ENCODE data around the gene DPF3. TPM values are rescaled to one million over a fixed set of nuclear protein-coding genes. Genes with fewer than 3 reads are reported as not detected.

DPF3 gene
- total RNA-seq, 1 donor from 2014 or later, result 0.66 TPM

DNA sequence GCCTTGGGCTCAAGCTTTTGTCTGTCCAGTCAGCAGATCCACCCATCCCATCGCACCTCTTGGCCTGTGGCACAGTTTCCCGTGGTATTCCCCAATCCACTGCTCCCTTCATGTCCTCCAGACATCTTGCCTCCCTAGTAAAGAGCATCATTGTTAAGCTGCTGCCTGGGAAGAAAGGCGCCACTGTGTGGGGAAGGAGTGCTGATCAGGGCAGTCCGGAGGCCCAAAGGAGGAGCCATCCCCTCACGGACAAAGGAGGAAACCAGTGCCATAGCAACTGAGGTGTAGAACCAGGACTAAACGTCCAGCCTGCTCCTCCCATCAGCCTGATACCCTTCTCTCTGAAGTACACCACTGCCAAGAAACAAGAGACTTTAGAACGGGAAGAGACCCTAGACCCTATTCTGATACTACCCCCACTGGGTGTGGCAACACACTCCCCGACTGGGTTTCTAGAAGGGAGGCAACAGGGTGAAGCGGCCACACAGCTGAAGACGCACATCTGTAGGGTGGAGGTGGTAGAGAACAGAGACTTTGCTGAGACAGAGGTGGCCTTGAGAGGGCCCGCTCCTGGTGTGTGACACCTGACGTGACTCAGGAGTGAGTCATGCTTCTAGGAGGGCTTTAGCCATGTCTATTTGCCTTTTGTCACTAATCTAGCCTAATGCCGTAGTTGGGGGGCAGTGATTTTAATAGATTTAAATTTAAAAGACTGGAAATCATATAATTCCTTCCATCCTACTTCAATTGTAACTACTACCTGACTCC is 185.0 kb downstream of the DPF3 start:
- no peak overlapping the region for H3K27ac Mint-ChIP-seq
- H3K27me3 Mint-ChIP-seq (ENCODE audit: low read depth), result peaks cover 11% of the 10 kb centered on the region
- no peak overlapping the region for H3K4me3 Mint-ChIP-seq (ENCODE audit: low read depth)
- intact Hi-C loops (cut with micrococcal nuclease), result no loop called here
- peaks cover 10% of the 10 kb centered on the region for H3K4me1 Mint-ChIP-seq (ENCODE audit: low read depth)
- H3K9me3 Mint-ChIP-seq, result no peaks in the 10 kb centered on the region
- no peak for DNase-seq (ENCODE audit: low spot score)
- no peaks in the 10 kb centered on the region for H3K36me3 Mint-ChIP-seq (ENCODE audit: low read depth)

DNA sequence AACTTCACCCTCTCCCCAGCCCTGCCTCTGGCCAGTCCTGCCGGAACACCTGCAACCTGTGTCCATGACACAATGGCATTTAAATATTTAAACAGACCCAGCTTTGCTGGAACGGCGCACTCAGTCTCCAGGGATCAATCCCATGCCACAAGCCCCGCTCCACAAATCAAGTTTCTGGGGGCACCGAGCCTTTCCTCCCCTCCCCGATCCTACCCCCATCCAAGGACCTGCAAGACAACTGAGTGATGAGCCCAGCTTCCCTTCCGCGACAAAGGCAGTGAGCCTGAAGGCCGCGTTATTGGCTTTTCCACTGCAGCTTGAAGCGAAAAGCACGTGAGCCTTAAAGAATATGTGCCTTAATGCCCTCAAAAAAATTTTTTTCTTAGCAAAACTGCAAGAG is 185.7 kb downstream of the DPF3 start:
- intact Hi-C loops (cut with micrococcal nuclease), result no loop called here
- no peak for DNase-seq (ENCODE audit: low spot score)
- H3K4me3 Mint-ChIP-seq (ENCODE audit: low read depth), result no peak overlapping the region
- peaks cover 5% of the 10 kb centered on the region for H3K4me1 Mint-ChIP-seq (ENCODE audit: low read depth)
- H3K9me3 Mint-ChIP-seq, result no peaks in the 10 kb centered on the region
- H3K36me3 Mint-ChIP-seq (ENCODE audit: low read depth), result no peaks in the 10 kb centered on the region
- no peak overlapping the region for H3K27ac Mint-ChIP-seq
- H3K27me3 Mint-ChIP-seq (ENCODE audit: low read depth), result peaks cover 7% of the 10 kb centered on the region

DNA sequence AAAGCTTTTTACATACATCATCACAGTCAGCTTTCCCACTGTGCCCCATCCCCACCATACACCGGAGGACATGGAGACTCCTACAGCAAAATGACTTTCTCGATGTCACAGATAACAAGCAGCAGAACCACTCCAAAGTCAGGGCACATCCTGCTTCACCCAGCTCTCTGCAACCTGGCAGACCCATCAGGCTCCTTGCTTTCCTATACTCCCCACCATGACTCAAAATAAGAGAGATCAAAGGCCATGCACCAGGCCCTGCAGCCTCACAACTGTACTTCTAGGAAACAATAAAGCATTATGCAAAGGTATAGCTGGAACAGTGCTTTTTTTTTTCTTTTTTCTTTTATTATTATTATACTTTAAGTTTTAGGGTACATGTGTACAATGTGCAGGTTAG is 187.4 kb downstream of the DPF3 start:
- DNase-seq (ENCODE audit: low spot score), result no peak
- no peak overlapping the region for H3K4me3 Mint-ChIP-seq (ENCODE audit: low read depth)
- no peaks in the 10 kb centered on the region for H3K36me3 Mint-ChIP-seq (ENCODE audit: low read depth)

DNA sequence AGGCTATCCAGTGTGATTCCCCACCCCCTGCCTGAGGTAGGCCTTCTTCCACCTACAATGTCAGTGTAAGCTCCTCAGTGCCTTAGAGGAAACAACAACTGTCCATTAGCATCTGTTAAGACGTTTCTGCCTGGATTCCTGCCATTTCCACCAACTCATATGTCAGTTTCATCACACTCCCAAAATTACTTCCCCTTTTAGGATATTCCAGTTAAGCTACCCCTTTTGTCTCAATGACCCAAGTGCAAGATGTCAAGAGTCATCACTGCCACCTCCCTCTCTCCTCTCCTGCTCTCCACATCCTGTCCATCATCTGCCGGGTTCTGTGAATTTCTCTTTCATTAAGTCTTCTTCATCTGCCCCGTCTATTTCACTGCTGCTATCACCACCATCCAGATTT is 189.4 kb downstream of the DPF3 start:
- DNase-seq (ENCODE audit: low spot score), result no peak
- intact Hi-C loops (cut with micrococcal nuclease), result no loop called here
- Mint-ChIP-seq H3K27me3 (ENCODE audit: low read depth) (peaks cover 9% of the 10 kb centered on the region), H3K36me3 (ENCODE audit: low read depth) (no peaks in the 10 kb centered on the region), H3K27ac (no peak overlapping the region), H3K4me1 (ENCODE audit: low read depth) (peaks cover 9% of the 10 kb centered on the region), H3K9me3 (no peaks in the 10 kb centered on the region), H3K4me3 (ENCODE audit: low read depth) (no peak overlapping the region)

More for the DNA sequence above, 187.4 kb downstream of the DPF3 start:
- Mint-ChIP-seq H3K4me1 (ENCODE audit: low read depth) (peaks cover 5% of the 10 kb centered on the region), H3K9me3 (no peaks in the 10 kb centered on the region), H3K27ac (no peak overlapping the region), H3K27me3 (ENCODE audit: low read depth) (peaks cover 5% of the 10 kb centered on the region)
- intact Hi-C loops (cut with micrococcal nuclease), result no loop called here

DNA sequence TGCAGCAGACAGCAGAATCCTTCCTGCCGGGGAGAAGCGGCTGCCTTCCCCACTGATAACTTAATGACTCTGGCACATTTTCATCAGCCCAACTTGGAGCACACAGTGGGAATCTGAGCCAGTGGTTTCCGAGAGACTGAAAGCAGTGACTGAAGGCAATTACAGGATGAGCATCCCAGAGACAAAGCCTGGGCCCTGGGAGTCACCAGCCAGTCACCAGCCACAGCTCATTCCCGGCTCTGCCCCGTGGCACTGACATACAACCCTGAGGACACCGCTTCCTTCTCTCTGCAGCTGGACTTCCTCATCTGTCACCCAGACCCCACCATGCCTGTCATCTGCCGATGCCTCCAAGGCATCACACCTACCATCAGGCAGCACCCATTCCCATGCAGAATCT is 192.3 kb downstream of the DPF3 start:
- H3K36me3 Mint-ChIP-seq (ENCODE audit: low read depth), result no peaks in the 10 kb centered on the region
- no peak for DNase-seq (ENCODE audit: low spot score)
- intact Hi-C loops (cut with micrococcal nuclease), result no loop called here
- H3K4me3 Mint-ChIP-seq (ENCODE audit: low read depth), result no peak overlapping the region
- H3K27me3 Mint-ChIP-seq (ENCODE audit: low read depth), result peaks cover 22% of the 10 kb centered on the region
- H3K4me1 Mint-ChIP-seq (ENCODE audit: low read depth), result peaks cover 9% of the 10 kb centered on the region
- H3K27ac Mint-ChIP-seq, result no peak overlapping the region
- H3K9me3 Mint-ChIP-seq, result no peaks in the 10 kb centered on the region

DNA sequence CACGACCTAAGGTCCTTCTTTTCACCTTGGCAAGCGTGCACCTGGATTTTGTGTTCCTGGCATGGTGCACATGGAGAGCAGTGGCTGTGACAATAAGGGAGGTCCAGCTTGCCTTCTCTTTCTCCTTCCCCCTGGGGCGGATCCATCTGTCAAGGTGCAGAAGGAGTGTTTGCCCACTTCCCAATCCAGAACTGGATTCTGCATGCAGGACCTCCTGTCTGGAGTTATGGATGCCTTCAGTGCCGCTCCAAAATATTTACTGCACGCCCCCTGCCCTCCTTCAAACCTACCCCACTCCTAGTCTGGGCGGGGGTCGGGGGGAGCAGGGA is 192.7 kb downstream of the DPF3 start:
- intact Hi-C loops (cut with micrococcal nuclease), result no loop called here
- H3K27me3 Mint-ChIP-seq (ENCODE audit: low read depth), result peaks cover 23% of the 10 kb centered on the region
- peaks cover 6% of the 10 kb centered on the region for H3K4me1 Mint-ChIP-seq (ENCODE audit: low read depth)
- H3K9me3 Mint-ChIP-seq, result no peaks in the 10 kb centered on the region
- no peak overlapping the region for H3K4me3 Mint-ChIP-seq (ENCODE audit: low read depth)
- no peak overlapping the region for H3K27ac Mint-ChIP-seq
- no peak for DNase-seq (ENCODE audit: low spot score)
- H3K36me3 Mint-ChIP-seq (ENCODE audit: low read depth), result no peaks in the 10 kb centered on the region

DNA sequence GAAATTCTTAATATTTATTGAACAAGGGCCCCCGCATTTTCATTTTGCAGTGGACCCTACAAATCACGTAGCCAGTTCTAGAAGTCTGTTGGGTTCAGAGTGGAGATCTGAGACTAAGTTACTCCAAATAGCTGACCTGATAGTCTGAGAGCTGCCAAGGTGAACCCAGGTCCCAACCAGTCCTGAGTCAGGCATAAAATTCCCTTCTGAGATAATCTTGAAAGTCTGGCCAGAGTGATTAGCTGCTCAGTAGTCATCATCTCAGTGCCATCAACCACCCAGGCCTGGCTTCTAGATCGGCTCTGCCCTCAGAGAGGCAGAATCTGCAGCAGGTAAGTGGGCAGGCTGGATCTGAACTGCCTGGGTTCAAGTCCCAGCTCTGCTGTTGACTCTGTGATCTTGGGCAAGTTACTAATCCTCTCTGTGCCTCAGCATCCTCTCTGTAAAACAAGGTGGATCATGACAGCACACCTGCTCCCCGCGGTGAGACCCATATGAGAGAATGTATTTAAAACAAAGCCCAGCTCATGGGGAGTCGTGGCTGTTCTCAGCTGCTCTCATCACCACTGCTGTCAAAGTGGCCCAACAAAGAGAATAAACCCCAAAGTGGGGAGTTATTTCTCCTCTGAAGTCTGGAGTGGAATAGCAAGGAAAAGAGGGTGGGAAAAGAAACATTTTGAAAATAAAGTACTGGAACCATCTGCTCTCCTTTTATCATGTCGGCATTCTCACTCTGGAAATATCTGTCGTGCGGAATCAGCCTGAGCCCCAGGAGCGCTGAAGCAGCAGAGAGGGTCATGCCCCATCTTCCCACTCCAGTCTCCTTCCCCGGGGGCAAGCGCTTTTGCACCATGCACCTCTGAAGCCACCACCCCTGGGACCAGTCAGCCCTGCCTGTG is 193.3 kb downstream of the DPF3 start:
- intact Hi-C loops (cut with micrococcal nuclease), result no loop called here
- DNase-seq (ENCODE audit: low spot score), result no peak
- H3K4me1 Mint-ChIP-seq (ENCODE audit: low read depth), result peaks cover 4% of the 10 kb centered on the region
- no peaks in the 10 kb centered on the region for H3K9me3 Mint-ChIP-seq
- no peaks in the 10 kb centered on the region for H3K36me3 Mint-ChIP-seq (ENCODE audit: low read depth)
- no peak overlapping the region for H3K4me3 Mint-ChIP-seq (ENCODE audit: low read depth)
- H3K27ac Mint-ChIP-seq, result no peak overlapping the region
- H3K27me3 Mint-ChIP-seq (ENCODE audit: low read depth), result peaks cover 23% of the 10 kb centered on the region

DNA sequence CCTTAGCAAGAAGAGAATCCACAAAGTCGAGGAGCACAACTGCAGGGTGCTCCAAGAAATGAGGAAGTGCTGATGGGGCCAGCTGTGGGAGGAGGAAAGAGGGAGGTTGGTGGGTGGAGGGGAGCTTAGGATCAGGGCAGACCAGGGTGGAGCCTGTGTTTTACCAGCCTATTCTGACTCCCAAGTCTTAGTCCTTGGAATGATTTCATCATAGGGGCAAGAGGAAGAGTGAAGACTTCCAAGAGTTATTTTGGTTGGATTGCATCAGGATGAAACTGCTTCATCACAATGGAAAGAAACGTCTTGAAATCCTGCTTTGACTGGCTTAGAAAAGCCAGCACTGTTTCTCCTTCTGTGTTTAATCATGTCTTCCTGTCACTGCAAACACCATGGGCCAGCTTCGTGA is 194.0 kb downstream of the DPF3 start:
- H3K4me1 Mint-ChIP-seq (ENCODE audit: low read depth), result peaks cover 4% of the 10 kb centered on the region
- no peaks in the 10 kb centered on the region for H3K36me3 Mint-ChIP-seq (ENCODE audit: low read depth)
- H3K27me3 Mint-ChIP-seq (ENCODE audit: low read depth), result peaks cover 26% of the 10 kb centered on the region
- H3K27ac Mint-ChIP-seq, result no peak overlapping the region
- DNase-seq (ENCODE audit: low spot score), result no peak
- no peak overlapping the region for H3K4me3 Mint-ChIP-seq (ENCODE audit: low read depth)
- intact Hi-C loops (cut with micrococcal nuclease), result no loop called here
- H3K9me3 Mint-ChIP-seq, result no peaks in the 10 kb centered on the region

DNA sequence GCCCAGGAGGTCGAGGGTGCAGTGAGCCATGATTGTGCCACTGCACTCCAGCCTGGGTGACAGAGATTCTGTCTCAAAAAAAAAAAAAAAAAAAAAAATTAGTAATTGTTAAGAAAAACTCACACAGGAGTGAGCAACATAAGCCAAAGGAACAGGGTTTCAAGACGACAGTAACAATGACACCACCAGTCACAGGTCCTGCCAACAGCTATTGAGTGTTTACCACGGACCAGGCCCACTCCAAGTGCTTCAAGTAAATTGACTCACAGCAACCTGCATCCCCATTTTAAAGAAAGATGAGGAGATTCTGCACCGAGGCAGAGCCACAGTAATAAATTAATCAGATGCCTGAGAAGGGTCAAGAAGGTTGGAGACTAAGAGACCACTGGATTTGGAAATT is 194.5 kb downstream of the DPF3 start:
- intact Hi-C loops (cut with micrococcal nuclease), result no loop called here
- Mint-ChIP-seq H3K27ac (no peak overlapping the region), H3K9me3 (no peaks in the 10 kb centered on the region), H3K36me3 (ENCODE audit: low read depth) (no peaks in the 10 kb centered on the region), H3K4me1 (ENCODE audit: low read depth) (peaks cover 4% of the 10 kb centered on the region), H3K4me3 (ENCODE audit: low read depth) (no peak overlapping the region), H3K27me3 (ENCODE audit: low read depth) (peaks cover 23% of the 10 kb centered on the region)
- DNase-seq (ENCODE audit: low spot score), result no peak

DNA sequence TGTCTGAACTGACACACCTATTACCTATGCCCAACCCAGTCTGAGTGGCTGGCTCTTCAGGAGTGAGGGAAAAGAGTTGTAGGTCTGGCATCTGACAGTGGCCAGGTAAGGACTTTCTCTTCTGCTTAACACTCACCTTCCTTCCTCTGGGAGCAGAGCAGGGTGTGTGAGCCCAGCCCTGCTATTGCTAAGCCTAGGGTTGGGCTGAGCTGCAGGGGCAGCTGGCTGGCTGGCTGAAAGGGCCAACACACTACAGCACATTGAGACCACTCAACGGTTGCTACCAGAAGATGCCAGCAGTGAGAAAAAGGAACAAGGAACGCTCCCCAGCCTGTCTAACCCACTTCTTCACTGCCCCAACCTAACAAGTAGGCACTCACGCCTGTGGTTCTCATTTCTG is 201.2 kb downstream of the DPF3 start:
- no peaks in the 10 kb centered on the region for H3K36me3 Mint-ChIP-seq (ENCODE audit: low read depth)
- H3K27ac Mint-ChIP-seq, result no peak overlapping the region
- no peak for DNase-seq (ENCODE audit: low spot score)
- intact Hi-C loops (cut with micrococcal nuclease), result no loop called here
- no peak overlapping the region for H3K4me3 Mint-ChIP-seq (ENCODE audit: low read depth)
- H3K27me3 Mint-ChIP-seq (ENCODE audit: low read depth), result peaks cover 17% of the 10 kb centered on the region
- no peaks in the 10 kb centered on the region for H3K9me3 Mint-ChIP-seq
- no peaks in the 10 kb centered on the region for H3K4me1 Mint-ChIP-seq (ENCODE audit: low read depth)

DNA sequence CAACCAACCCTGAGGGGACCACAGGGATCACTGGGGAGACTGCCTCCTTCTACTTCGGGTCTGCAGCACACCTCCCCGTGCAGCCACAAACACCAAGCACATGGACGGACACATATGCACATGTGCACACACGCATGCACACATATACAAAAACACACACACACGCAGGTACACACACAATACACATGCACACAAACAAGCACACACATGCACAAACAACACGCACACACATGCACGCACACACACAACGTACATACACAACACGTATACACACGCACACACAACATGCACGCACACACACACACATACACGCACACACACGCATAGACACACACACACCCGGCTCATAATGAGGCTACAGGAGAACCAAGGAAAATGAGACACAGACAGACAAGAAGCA is 203.6 kb downstream of the DPF3 start:
- no peak for DNase-seq (ENCODE audit: low spot score)
- no peak overlapping the region for H3K27ac Mint-ChIP-seq
- peaks cover 14% of the 10 kb centered on the region for H3K27me3 Mint-ChIP-seq (ENCODE audit: low read depth)
- no peaks in the 10 kb centered on the region for H3K9me3 Mint-ChIP-seq
- no peaks in the 10 kb centered on the region for H3K4me1 Mint-ChIP-seq (ENCODE audit: low read depth)
- intact Hi-C loops (cut with micrococcal nuclease), result no loop called here
- no peak overlapping the region for H3K4me3 Mint-ChIP-seq (ENCODE audit: low read depth)
- no peaks in the 10 kb centered on the region for H3K36me3 Mint-ChIP-seq (ENCODE audit: low read depth)

DNA sequence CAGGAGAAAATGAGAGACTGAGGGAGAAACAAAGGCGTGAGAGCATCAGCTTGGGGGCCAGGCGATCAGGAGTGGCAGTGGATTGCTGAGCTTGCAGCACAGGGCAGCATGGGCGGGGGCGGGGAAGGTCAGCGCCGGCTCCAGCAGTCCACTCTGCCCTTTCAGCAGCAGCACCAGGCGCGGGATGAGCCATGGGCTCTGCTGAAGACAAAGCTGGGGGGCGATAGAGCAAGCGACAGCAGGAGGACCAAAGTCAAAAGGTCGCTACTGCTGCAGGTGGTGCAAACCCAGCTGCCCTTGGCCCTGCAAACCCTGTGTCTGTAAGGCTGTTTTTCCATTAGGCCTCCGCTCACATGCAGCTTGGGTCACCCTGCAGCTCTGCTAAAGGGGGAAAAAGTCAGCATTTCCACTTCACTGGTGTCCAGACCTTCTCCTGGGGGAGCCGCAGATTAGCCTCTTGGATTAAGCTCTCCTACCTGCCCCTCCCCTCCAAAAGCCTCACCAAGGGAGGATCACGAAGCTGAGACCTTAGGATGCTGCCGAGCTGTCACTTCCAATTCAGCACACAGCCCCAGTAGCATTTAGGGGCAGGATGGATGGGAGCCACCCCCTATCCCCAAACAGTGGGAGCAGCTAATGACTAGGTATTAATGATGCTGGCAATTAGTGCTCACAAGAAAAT is 204.8 kb downstream of the DPF3 start:
- H3K9me3 Mint-ChIP-seq, result no peaks in the 10 kb centered on the region
- H3K36me3 Mint-ChIP-seq (ENCODE audit: low read depth), result no peaks in the 10 kb centered on the region

DNA sequence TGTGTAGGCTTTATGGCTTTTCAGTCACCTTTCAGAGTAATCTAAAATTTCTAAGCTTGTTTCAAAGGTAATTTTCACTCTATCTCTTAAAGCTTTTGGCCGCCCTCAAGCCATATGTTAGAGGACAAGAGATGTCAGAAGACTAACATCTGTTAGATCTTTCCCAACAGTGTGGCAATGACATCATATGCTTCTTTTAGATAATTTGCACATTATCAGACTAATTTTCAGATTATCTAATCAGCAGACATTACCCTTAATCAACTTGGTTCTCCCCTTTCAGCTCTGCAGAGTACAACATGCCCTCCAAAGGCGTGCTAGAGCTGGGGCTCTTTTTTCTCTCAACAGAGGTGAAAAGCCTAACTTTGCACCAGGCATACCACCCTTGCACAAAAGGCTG is 207.1 kb downstream of the DPF3 start:
- Mint-ChIP-seq H3K4me3 (ENCODE audit: low read depth) (no peak overlapping the region), H3K4me1 (ENCODE audit: low read depth) (no peaks in the 10 kb centered on the region), H3K36me3 (ENCODE audit: low read depth) (no peaks in the 10 kb centered on the region), H3K27me3 (ENCODE audit: low read depth) (peaks cover 11% of the 10 kb centered on the region), H3K27ac (no peak overlapping the region), H3K9me3 (no peaks in the 10 kb centered on the region)
- intact Hi-C loops (cut with micrococcal nuclease), result no loop called here
- no peak for DNase-seq (ENCODE audit: low spot score)

More for the DNA sequence above, 204.8 kb downstream of the DPF3 start:
- no peak for DNase-seq (ENCODE audit: low spot score)
- no peak overlapping the region for H3K27ac Mint-ChIP-seq
- peaks cover 14% of the 10 kb centered on the region for H3K27me3 Mint-ChIP-seq (ENCODE audit: low read depth)
- no peaks in the 10 kb centered on the region for H3K4me1 Mint-ChIP-seq (ENCODE audit: low read depth)
- H3K4me3 Mint-ChIP-seq (ENCODE audit: low read depth), result no peak overlapping the region
- intact Hi-C loops (cut with micrococcal nuclease), result no loop called here

Measured in activated T-helper 2 cell treated with anti-CD3 and anti-CD28 coated beads, Interferon-gamma antibody, Interleukin-2, Interleukin-4, amounts not matched to agents 10 μg/mL and 5 μg/mL and 100 μg/mL, durations not matched to agents 14 hours and 24 hours and 36 hours (primary cell).